Measurements from ENCODE around the gene SVBP. TPM values are rescaled to one million over a fixed set of nuclear protein-coding genes. Genes with fewer than 3 reads are reported as not detected.

Gene SVBP
- total RNA-seq, 1 experiment from 2014 or later = 41.3 TPM

DNA sequence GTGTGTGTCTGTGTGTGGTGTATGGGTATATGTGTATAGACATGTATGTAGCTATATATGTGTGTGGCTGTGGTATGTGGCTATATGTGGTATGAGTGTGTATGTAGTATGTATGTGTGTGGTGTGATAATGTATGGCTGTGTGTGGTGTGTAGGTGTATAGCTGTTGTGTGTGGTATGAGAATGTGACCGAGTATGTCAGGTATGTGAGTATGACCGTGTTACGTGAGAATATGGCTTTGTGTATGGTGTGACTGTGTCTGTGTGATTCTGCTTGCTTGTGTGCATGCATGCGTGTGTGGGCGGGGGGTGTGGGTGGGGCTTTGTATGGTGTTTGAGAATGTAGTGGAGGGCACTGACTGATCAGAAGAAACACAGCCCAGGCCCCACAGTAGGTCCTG is 32.7 kb upstream of the SVBP start:
- Histone ChIP-seq H3K18ac (ENCODE audit: insufficient read length, low read depth, low read length) (no peak overlapping the region), H3K56ac (ENCODE audit: insufficient read length, low read depth, low read length) (no peak overlapping the region), H4K5ac (ENCODE audit: insufficient read length, low read depth, low read length) (no peak overlapping the region), H4K8ac (replicated peaks; ENCODE audit: insufficient read length, low read depth, low read length) (no peak overlapping the region), H4K20me1 (ENCODE audit: control insufficient read depth, insufficient read depth, insufficient read length) (no peaks in the 10 kb centered on the region), H2BK120ac (ENCODE audit: low read depth, low read length, poor library complexity, severe bottlenecking) (no peak overlapping the region), H3K4ac (ENCODE audit: low read depth, low read length) (no peak overlapping the region), H3K23ac (ENCODE audit: insufficient read length, low read depth, low read length) (no peak overlapping the region), H3K14ac (ENCODE audit: insufficient read depth, low read length) (no peak overlapping the region), H3K4me2 (ENCODE audit: insufficient read depth, insufficient read length, low read length) (no peak overlapping the region), H3K9ac (ENCODE audit: extremely low read depth, insufficient read length, low read length) (no peak overlapping the region), H2BK20ac (ENCODE audit: low read depth, low read length, poor library complexity, severe bottlenecking) (no peak overlapping the region), H3K79me1 (ENCODE audit: insufficient read depth, low read depth, low read length, poor library complexity, severe bottlenecking) (peaks cover 4% of the 10 kb centered on the region), H3K27ac (ENCODE audit: insufficient read length, low read depth, low read length) (no peak overlapping the region), H2BK12ac (ENCODE audit: insufficient read length, low read depth, low read length) (no peak overlapping the region), H2AK5ac (ENCODE audit: insufficient read length, low read length) (no peak overlapping the region), H3K4me1 (ENCODE audit: insufficient read depth, low read length) (peaks cover 2% of the 10 kb centered on the region; the same call in 1 of the 2 replicates), H3T11ph (ENCODE audit: low read length) (no peak overlapping the region), H3K27me3 (ENCODE audit: insufficient read depth, low read length) (no peaks in the 10 kb centered on the region), H3K23me2 (ENCODE audit: insufficient read length, low read depth, low read length, poor library complexity, severe bottlenecking) (peaks cover 6% of the 10 kb centered on the region), H3K9me3 (ENCODE audit: control insufficient read depth, low read depth, low read length) (no peaks in the 10 kb centered on the region), H2BK5ac (ENCODE audit: insufficient read length, low read length) (no peak overlapping the region), H2BK15ac (ENCODE audit: low read depth, low read length) (no peak overlapping the region), H3K79me2 (ENCODE audit: insufficient read depth, low read length) (no peaks in the 10 kb centered on the region; the same call in 1 of the 2 replicates), H2AFZ (ENCODE audit: low read length) (no peak overlapping the region), H4K91ac (ENCODE audit: insufficient read length, low read depth, low read length) (no peak overlapping the region)
- Mint-ChIP-seq H3K9me3 (peaks cover 1 to 3% of the 10 kb centered on the region in 2 experiments; a peak in 4 of 5 replicates), H3K27ac (no peak overlapping the region), H3K36me3 (ENCODE audit: insufficient read depth in 1 of 3, low read depth in 3 of 3) (peaks cover 37 to 42% (median 39%) of the 10 kb centered on the region in 3 experiments), H3K4me3 (no peak overlapping the region), H3K27me3 (ENCODE audit: low read depth) (no peaks in the 10 kb centered on the region; the same call in 1 of the 2 replicates), H3K4me1 (peaks cover 16 to 18% of the 10 kb centered on the region in 2 experiments)
- DNase-seq = no peak
- TF ChIP-seq, protein P1, sequence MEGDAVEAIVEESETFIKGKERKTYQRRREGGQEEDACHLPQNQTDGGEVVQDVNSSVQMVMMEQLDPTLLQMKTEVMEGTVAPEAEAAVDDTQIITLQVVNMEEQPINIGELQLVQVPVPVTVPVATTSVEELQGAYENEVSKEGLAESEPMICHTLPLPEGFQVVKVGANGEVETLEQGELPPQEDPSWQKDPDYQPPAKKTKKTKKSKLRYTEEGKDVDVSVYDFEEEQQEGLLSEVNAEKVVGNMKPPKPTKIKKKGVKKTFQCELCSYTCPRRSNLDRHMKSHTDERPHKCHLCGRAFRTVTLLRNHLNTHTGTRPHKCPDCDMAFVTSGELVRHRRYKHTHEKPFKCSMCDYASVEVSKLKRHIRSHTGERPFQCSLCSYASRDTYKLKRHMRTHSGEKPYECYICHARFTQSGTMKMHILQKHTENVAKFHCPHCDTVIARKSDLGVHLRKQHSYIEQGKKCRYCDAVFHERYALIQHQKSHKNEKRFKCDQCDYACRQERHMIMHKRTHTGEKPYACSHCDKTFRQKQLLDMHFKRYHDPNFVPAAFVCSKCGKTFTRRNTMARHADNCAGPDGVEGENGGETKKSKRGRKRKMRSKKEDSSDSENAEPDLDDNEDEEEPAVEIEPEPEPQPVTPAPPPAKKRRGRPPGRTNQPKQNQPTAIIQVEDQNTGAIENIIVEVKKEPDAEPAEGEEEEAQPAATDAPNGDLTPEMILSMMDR (conservative IDR thresholded peaks at IDR 0.05) = no peak
- no CpG with 5 or more reads among the region's 5 CpGs for WGBS (ENCODE audit: extremely low coverage, insufficient read length, low lambda C conversion rate)
